DOHH2 (cell line): ENCODE results near the gene TARS3.

ENCODE experiments used
- H3F3A ChIP-seq: fragments of 200-600 bp; sonication (generic), shearing (Covaris generic); 2 replicates; pipeline ENCODE4 v1.6.0; 2016; ENCODE audit warnings: antibody characterized with exemption, mild to moderate bottlenecking; ENCODE audit not compliant: control insufficient read depth, insufficient read depth
- H3K27ac ChIP-seq: fragments of 200-600 bp; sonication (generic); 2 replicates; pipeline ENCODE4 v1.5.1; 2014; ENCODE audit warnings: low read depth, mild to moderate bottlenecking, low read length, moderate library complexity
- H3K27me3 ChIP-seq: fragments of 200-600 bp; sonication (generic); 2 replicates; pipeline ENCODE4 v1.6.1; 2014; ENCODE audit warnings: mild to moderate bottlenecking, low read length, mixed read lengths; ENCODE audit not compliant: control insufficient read depth
- H3K36me3 ChIP-seq: fragments of 200-600 bp; sonication (generic); 2 replicates; pipeline ENCODE4 v1.6.1; 2014; ENCODE audit warnings: mild to moderate bottlenecking, low read length, moderate library complexity, mixed read lengths; ENCODE audit not compliant: control insufficient read depth
- H3K4me1 ChIP-seq: fragments of 200-600 bp; sonication (generic); 2 replicates; pipeline ENCODE4 v1.6.1; 2014; ENCODE audit warnings: mild to moderate bottlenecking, low read length, mixed read lengths; ENCODE audit not compliant: control insufficient read depth
- H3K4me2 ChIP-seq: fragments of 200-600 bp; sonication (generic); 2 replicates; pipeline ENCODE4 v1.6.0; 2014; ENCODE audit warnings: mild to moderate bottlenecking, low read length, moderate library complexity
- H3K4me3 ChIP-seq: fragments of 200-600 bp; sonication (generic); 2 replicates; pipeline ENCODE4 v1.5.1; 2014; ENCODE audit warnings: mild to moderate bottlenecking, low read length, mixed read lengths
- H3K79me2 ChIP-seq: fragments of 200-600 bp; sonication (generic); 2 replicates; pipeline ENCODE4 v1.6.1; 2014; ENCODE audit warnings: mild to moderate bottlenecking, low read length, mixed read lengths; ENCODE audit not compliant: control insufficient read depth
- H3K9me2 ChIP-seq: fragments of 200-600 bp; sonication (generic); replicated peaks from 2 replicates; pipeline ENCODE4 v1.6.1; 2014; ENCODE audit warnings: mild to moderate bottlenecking, low read length, mixed read lengths; ENCODE audit not compliant: control insufficient read depth
- H3K9me3 ChIP-seq: fragments of 200-600 bp; sonication (generic); 2 replicates; pipeline ENCODE4 v1.6.1; 2014; ENCODE audit warnings: antibody characterized with exemption, low read length, mixed read lengths; ENCODE audit not compliant: control insufficient read depth, insufficient read depth
- H4K20me1 ChIP-seq: fragments of 200-600 bp; sonication (generic); 2 replicates; pipeline ENCODE4 v1.6.0; 2014; ENCODE audit warnings: low read depth, mild to moderate bottlenecking, antibody characterized with exemption, low read length, moderate library complexity; ENCODE audit not compliant: control insufficient read depth, insufficient read depth
- CTCF ChIP-seq: fragments of 200-600 bp; sonication (generic); IDR thresholded peaks from one replicate; pipeline ENCODE4 v1.5.1; 2014; ENCODE audit warnings: antibody characterized with exemption, mild to moderate bottlenecking, low read depth, low read length; ENCODE audit not compliant: poor library complexity, severe bottlenecking
- EZH2phosphoT487 ChIP-seq: fragments of 200-600 bp; sonication (generic); IDR thresholded peaks from 2 replicates; pipeline ENCODE4 v1.6.1; 2017; ENCODE audit warnings: borderline replicate concordance, mild to moderate bottlenecking, antibody characterized with exemption, low read length, moderate library complexity, mixed read lengths

The TARS3 gene

GRCh38 chr15:101651554-101652097 is 72.6 kb downstream of the TARS3 start:
- peaks cover 63% of the 10 kb centered on the region for H3K79me2 ChIP-seq
- H3K27ac ChIP-seq, result peak overlapping the region; percentile 79
- TF ChIP-seq CTCF, result no peak
- TF ChIP-seq EZH2phosphoT487, result no peak

GRCh38 chr15:101650145-101650544 is 74.1 kb downstream of the TARS3 start:
- H3K4me1 ChIP-seq, result peaks cover 38% of the 10 kb centered on the region
- H3K4me3 ChIP-seq, result peak overlapping the region; percentile 81
- no peaks in the 10 kb centered on the region for H3K9me2 ChIP-seq
- H4K20me1 ChIP-seq, result peaks cover 15% of the 10 kb centered on the region; the same call in 1 of the 2 replicates
- peaks cover 65% of the 10 kb centered on the region for H3K79me2 ChIP-seq
- H3K9me3 ChIP-seq, result no peaks in the 10 kb centered on the region
- H3K27ac ChIP-seq, result no peak overlapping the region
- H3K36me3 ChIP-seq, result peaks cover 63% of the 10 kb centered on the region
- peak overlapping the region; percentile 94 for H3K4me2 ChIP-seq
- H3F3A ChIP-seq, result peaks cover 13% of the 10 kb centered on the region
- TF ChIP-seq CTCF (no peak), EZH2phosphoT487 (no peak)
- no peaks in the 10 kb centered on the region for H3K27me3 ChIP-seq

More at GRCh38 chr15:101651554-101652097, 72.6 kb downstream of the TARS3 start:
- peaks cover 38% of the 10 kb centered on the region for H3K4me1 ChIP-seq
- no peaks in the 10 kb centered on the region for H3K27me3 ChIP-seq
- peaks cover 49% of the 10 kb centered on the region for H3K36me3 ChIP-seq
- peak overlapping the region; percentile 94 for H3K4me2 ChIP-seq
- H4K20me1 ChIP-seq, result peaks cover 15% of the 10 kb centered on the region; the same call in 1 of the 2 replicates
- peak overlapping the region; percentile 81 for H3K4me3 ChIP-seq
- no peaks in the 10 kb centered on the region for H3K9me2 ChIP-seq
- peaks cover 18% of the 10 kb centered on the region for H3F3A ChIP-seq
- no peaks in the 10 kb centered on the region for H3K9me3 ChIP-seq

GRCh38 chr15:101648356-101648755 is 75.9 kb downstream of the TARS3 start:
- Histone ChIP-seq H3F3A (peaks cover 2% of the 10 kb centered on the region; the same call in 1 of the 2 replicates), H3K4me2 (no peak overlapping the region), H3K9me2 (no peaks in the 10 kb centered on the region), H3K36me3 (peaks cover 80% of the 10 kb centered on the region), H3K27ac (no peak overlapping the region), H4K20me1 (peaks cover 15% of the 10 kb centered on the region; the same call in 1 of the 2 replicates), H3K27me3 (no peaks in the 10 kb centered on the region), H3K9me3 (no peaks in the 10 kb centered on the region), H3K4me1 (peaks cover 33% of the 10 kb centered on the region), H3K4me3 (no peak overlapping the region), H3K79me2 (peaks cover 69% of the 10 kb centered on the region)
- TF ChIP-seq EZH2phosphoT487, result no peak
- no peak for TF ChIP-seq CTCF
